ENCODE results near the gene SEMA6B. TPM values are rescaled to one million over a fixed set of nuclear protein-coding genes. Genes with fewer than 3 reads are reported as not detected.
"Not testable (repeated sequence)": the region's sequence is repeated elsewhere in the genome, so short reads cannot be mapped to it uniquely, and the experiment has no call there.

SEMA6B gene
- polyA plus RNA-seq, 4 donors = 2.3 to 5.4 (median 3.7) TPM

DNA sequence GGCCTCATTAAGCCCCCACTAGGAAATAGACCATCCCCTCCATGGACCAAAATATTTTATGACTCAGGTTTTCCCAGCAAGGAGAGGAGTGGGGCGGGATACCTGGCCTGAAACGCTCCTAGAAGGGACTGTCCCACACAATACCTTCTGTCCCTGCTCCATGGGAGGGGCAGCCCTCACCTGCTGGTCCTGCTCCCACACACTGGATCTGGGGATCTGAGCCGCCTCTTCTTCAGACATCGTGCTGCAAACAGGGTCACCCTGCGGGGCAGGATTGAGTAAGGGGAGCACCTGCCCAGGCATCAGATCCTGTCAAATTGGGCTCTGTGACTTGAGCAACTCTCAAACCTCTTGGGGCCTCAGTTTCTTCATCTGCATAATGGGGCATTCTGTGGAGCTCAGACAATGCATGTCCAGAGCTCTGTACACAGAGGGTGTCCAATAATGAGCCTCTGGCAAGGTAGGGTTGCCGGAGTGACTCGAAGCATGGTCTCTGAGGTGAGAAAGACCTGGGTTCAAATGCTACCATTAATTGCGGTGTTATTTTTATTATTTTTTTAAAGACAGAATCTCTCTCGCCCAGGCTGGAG, 25.6 kb downstream of the SEMA6B start:
- DNase-seq (ENCODE audit: low read depth in 4 of 4, low spot score in 3 of 4) = no peak

GRCh38 chr19:4533334-4533733, 26.1 kb downstream of the SEMA6B start:
- DNase-seq (ENCODE audit: low read depth in 4 of 4, low spot score in 3 of 4) = no peak

DNA sequence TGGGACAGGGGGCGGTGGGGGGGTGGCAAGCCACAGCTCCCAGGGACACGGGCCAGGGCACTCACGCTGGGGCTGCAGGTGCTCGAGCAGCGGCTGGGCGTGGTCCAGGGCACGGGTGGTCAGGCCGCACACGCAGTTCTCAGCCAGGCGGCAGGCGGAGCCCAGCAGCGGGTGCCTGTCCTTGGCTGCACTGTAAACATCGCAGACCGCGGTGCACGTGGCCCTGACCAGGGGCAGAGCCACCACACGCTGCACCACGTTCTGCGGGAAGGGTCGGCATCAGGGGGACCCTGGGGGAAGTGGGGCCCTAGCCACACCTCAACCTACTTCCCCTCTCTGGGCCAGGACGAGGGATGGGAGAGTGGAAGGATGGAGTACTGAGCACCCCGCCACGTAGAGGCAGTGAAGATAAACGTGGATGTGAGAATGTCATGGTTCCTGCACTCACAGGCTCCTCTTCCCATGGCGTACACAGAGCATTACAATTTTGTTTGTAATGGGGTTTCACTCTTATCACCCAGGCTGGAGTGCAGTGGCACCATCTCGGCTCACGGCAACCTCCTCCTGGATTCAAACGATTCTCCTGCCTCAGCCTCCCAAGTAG, 27.8 kb downstream of the SEMA6B start:
- DNase-seq (ENCODE audit: low read depth in 4 of 4, low spot score in 3 of 4) = no peak

DNA sequence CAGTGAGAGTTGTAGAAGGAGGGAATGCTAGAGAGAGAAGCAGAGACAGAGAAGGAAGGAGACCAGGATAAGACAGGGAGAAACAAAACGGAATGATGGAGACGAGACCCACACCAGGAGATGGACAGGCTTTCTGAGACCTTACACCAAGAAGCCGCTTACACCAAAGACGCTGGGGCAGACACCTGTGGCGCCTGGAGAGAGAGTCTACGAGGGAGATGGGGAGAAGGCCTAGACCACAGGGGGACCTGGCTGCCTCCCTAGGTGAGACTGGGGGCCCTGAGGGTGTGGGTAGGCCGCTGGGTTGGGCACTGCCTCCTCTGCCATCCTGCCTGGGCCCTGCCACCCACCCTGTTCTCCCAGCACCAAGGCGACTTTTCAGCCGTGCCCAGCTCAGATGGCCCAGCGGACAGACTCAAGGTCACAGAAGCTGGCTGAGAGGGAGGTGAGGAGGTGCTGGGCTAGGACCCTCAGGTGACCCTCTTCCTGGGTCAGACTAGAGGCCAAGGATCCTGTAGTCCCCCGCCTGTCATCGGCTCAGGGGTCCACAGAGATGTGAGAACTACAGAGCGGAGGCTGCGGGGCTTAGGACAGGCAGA, 29.5 kb downstream of the SEMA6B start:
- DNase-seq (ENCODE audit: low read depth in 4 of 4, low spot score in 3 of 4) = no peak

GRCh38 chr19:4528843-4529242, 30.6 kb downstream of the SEMA6B start:
- no peak for DNase-seq (ENCODE audit: low read depth in 4 of 4, low spot score in 3 of 4)

GRCh38 chr19:4527377-4527776, 32.1 kb downstream of the SEMA6B start:
- DNase-seq (ENCODE audit: low read depth in 4 of 4, low spot score in 3 of 4) = not testable (repeated sequence)

DNA sequence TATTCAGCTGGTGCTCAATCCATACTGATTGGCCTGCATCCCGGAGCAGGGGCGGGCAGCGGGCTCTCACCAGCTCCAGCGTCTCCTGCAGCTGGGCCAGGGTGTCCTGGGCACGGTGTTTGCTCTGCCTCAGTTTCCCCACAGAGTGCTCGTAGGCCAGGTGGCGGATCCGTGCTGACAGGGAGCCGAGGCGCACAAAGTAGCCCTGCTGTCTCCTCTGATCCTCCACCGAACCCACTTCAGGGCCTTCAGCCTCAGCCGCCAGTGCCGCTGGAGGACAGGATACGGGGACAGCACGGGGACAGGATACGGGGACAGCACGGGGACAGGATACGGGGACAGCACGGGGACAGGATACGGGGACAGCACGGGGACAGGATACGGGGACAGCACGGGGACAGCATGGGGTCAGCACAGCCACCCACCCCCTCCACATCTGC, 33.9 kb downstream of the SEMA6B start:
- DNase-seq (ENCODE audit: low read depth in 4 of 4, low spot score in 3 of 4) = no peak

DNA sequence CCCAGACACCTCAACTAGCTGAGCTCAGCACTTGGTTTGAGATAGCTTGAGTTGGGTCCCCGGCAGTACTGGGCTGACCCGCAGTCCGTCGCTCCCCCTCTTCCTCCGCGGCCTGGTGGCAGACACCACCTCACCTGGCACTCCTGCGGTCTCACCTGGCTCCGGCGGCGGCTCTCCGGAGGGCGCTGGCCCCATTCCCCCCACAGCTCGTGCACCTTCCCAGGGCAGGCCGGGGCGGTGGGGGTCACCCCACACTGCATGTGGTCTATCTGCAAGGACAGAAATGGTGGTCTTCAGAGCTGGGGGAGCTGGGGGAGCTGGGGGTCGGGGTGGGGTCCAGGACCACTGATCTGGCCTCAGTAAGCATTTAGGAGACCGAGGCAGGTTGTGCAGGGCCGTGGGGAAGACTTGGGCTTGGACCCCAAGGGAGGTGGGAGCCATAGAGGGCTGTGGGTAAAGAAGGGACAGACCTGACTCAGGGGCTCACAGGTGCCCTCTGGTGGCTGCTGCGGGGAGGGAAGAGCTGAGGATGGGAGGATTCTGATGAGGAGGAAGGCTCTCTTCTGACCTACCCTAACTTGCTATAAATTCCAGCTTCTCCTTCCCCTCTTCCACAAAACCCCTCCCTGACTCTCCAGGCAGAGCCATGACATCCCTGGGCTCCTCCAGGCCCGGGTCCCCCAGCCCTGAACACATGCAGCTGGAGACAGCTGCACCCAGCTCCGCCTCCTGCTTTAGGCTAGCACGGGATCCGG, 34.5 kb downstream of the SEMA6B start:
- DNase-seq (ENCODE audit: low read depth in 4 of 4, low spot score in 3 of 4) = no peak

GRCh38 chr19:4523306-4524110, 36.0 kb downstream of the SEMA6B start:
- no peak for DNase-seq (ENCODE audit: low read depth in 4 of 4, low spot score in 3 of 4)

DNA sequence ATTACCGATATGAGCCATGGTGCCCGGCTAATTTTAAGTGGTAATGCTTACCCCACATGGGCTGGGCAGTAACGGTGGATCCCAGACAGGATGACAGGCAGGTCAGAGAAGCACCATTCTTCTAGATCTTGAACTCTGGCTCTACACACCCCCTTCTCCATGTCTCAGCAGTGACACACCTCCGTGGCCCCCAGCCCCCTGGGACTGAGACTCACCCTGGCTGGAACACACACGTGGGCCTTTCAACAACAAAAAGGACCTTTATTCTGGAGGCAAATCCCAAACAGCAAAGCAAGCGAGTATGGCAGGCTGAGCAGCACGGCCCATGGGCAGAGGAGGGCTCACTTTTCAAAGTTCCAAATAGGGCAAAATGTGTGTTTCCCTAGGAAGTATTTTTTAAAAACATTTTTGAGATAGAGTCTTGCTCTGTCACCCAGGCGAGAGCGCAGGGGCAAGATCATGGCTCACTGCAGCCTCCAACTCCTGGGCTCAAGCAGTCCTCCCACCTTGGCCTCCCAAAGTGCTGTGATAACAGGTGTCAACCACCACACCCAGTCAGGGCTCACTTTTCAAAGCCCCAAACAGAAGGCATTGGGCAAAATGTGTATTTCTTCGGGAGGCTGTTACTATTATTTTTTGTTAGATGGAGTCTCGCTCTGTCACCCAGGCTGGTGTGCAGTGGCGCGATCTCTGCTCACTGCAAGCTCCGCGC, 37.0 kb downstream of the SEMA6B start:
- no peak for DNase-seq (ENCODE audit: low read depth in 4 of 4, low spot score in 3 of 4)

DNA sequence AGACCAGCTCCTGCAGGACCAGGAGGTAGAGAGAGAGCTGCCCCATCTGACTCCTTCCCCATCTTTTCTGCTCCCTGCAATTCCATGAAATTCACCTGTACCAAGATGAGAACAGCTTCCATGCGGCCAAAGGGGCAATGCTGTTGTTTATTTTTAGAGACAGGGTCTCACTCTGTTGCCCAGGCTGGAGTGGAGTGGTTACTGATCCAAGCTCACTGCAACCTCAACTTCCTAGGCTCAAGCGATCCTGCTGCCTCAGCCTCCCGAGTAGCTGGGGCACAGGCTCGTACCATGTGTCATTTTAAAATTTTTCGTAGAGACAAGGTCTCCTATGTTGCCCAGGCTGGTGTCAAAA, 37.6 kb downstream of the SEMA6B start:
- DNase-seq (ENCODE audit: low read depth in 4 of 4, low spot score in 3 of 4) = no peak

- no peak for DNase-seq (ENCODE audit: low read depth in 4 of 4, low spot score in 3 of 4)
These were observed 38.2 kb downstream of the SEMA6B start for GRCh38 chr19:4521170-4521887.

DNA sequence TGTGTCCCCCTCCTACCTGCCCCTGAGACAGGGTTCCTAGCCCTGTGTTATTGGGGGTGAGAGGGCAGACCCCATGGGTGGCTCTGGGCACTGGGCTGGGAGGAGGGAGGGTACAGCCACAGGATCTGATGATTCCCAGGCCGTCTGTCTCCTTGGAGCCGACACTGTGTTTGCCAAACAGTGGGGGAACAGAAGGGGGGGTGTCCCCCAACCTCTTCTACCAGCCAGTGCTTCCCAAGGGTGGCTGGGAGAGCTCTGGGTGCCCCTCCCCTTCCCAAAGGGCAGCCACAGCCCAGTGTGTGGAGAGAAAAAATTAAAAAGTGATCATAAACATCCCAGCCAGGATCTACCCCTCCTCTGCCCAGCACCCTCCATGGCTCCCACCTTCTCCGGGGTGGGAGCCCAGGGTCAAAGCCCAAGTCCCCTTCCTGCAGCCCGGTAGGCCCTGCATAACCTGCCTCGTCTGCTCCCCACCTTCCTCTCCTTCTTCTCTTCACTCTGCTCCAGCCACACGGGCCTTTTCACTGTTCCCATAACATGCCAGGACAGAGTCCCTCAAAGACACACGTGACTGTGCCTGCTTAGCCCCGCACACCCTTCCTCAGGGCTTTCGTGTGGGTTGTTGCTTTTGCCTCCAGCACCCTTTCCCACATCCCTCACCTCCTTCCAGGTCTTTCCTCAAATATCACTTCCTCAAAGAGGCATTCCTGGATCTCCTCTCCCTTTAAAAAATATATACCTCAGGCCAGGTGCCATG, 39.8 kb downstream of the SEMA6B start:
- no peak for DNase-seq (ENCODE audit: low read depth in 4 of 4, low spot score in 3 of 4)

DNA sequence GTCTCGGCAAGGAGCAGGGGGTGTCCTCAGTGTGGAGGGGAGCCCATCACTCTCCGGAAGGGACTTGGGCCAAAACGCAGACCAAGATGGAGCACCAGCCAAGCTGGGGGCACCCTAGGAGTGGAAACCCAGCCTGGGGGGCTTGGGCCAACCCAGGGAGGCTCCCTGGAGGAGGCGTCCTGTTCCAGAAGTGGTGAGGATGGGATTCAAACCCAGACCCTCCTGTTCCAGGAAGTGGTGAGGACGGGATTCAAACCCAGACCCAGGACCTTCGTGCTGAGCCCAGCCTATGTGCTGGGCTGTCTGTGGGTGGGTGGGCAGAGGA, 40.4 kb downstream of the SEMA6B start:
- DNase-seq (ENCODE audit: low read depth in 4 of 4, low spot score in 3 of 4) = no peak

DNA sequence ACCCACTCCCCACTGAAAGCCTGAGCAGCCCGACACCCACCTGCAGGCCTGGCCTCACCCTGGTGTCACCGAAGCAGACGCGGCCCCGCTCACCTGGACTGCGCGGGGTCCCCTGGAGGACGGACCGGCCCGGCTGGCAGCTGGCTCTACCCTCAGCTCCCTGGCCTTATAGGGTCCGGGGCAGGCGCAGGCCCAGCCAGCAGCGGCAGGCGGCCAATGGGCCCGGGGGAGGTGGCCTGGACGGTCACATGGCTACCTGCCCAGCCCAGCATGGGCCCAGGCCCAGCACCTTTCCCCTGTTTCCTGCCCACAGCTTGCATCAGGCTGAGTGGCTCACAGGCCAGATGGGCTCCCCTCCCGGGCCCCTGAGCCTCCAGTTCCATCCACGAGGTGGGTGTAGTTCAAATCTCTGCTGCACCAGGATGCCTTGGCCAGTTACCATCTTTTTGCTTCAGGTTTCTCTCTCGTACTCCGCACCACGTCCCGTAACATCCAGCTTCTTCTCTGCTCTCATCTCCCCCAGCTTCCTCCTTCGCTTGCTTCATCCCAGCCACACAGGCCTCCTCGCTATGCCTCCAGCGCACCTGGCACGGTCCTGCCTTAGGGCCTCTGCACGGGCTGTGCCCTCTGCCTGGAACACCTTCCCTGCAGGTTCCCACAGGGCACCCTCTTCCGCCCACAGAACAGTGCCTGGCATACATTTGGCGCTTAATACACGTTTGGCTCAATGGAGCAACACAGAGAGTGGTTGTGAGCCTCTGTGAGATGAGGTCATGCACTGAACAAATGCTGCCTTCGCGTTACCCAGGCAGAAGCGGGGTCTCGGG, 40.9 kb downstream of the SEMA6B start, which contains the start of gene PLIN4:
Gene PLIN4, minus strand, starts transcription at position 142 of the 827 bp plus-strand sequence. CDS start 214 bp downstream, outside the sequence.
- DNase-seq (ENCODE audit: low read depth in 4 of 4, low spot score in 3 of 4) = no peak

DNA sequence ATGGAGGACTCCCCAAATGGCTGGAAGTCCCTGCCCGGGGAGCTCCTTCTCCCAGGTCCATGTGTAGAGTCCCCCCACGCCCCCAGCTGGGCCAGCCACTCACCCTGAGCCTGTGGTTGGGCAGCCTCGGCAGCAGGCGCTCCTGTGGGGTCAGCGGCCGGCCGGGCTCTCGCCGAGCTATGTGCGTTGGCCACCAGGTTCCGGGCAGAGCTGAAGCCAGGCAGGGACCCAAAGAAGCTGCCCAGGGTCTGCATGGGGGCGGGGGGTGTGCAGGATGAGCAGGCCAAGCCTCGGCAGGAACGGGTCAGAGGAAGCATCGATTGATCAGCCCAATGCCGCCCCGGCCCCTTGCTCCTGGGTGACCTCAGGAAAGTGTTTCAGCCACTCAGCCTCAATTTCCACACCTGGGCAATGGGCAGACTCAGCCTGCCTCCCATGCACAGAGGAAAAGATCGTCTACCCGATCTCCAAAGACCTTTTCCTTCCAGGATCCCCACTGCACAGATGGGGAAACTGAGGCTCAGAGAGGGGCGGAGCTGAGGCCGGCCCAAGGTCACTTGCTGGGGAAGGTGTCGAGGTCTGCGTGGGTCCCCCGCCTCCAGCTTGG, 41.9 kb downstream of the SEMA6B start:
- no peak for DNase-seq (ENCODE audit: low read depth in 4 of 4, low spot score in 3 of 4)

- DNase-seq (ENCODE audit: low read depth in 4 of 4, low spot score in 3 of 4) = no peak
These were observed 42.6 kb downstream of the SEMA6B start for GRCh38 chr19:4516939-4517300.
